Colonic mucosa (tissue), 4 donors: Measurements from ENCODE around the gene FKBP6. TPM values are rescaled to one million over a fixed set of nuclear protein-coding genes. Genes with fewer than 3 reads are reported as not detected.
"Not testable (repeated sequence)": the region's sequence is repeated elsewhere in the genome, so short reads cannot be mapped to it uniquely, and the experiment has no call there.

Experiments
- DNase-seq: peaks from one replicate; pipeline ENCODE4 v3.0.0-alpha.2; 2020
- H3K27ac ChIP-seq: fragments of 200-600 bp; one replicate; pipeline ENCODE4 v1.8.0; 2021
- H3K27me3 ChIP-seq: fragments of 200-600 bp; one replicate; pipeline ENCODE4 v1.8.0; 2021
- H3K36me3 ChIP-seq: fragments of 200-600 bp; one replicate; pipeline ENCODE4 v1.8.0; 2021
- H3K4me1 ChIP-seq: fragments of 200-600 bp; one replicate; pipeline ENCODE4 v1.8.0; 2021; ENCODE audit warnings: mild to moderate bottlenecking
- H3K4me3 ChIP-seq: fragments of 200-600 bp; one replicate; pipeline ENCODE4 v1.8.0; 2021
- H3K9ac ChIP-seq, 2 donors: one replicate each; pipeline ENCODE4 v1.7.0; 2013; ENCODE audit warnings: control low read depth in 2 of 2, low read depth in 2 of 2, low read length in 2 of 2
- H3K9me3 ChIP-seq: fragments of 200-600 bp; one replicate; pipeline ENCODE4 v1.8.0; 2021
- CTCF ChIP-seq: fragments of 200-600 bp; IDR thresholded peaks from one replicate; pipeline ENCODE4 v1.8.0; 2022; ENCODE audit warnings: antibody characterized with exemption, mild to moderate bottlenecking
- intact Hi-C: fragments of 100-400 bp; cut with DNase I; formaldehyde crosslinking; loops from one replicate; pipeline ENCODE4 v1.14.1; 2022
- total RNA-seq, 2 donors: library from RNA; stranded (reverse); fragmentation: NEBNext Ultra II Directional in 1 of 2; extraction: Animal tissue kit (Norgen Biotek cat#: 25700) in 1 of 2; gene quantifications; one replicate each; pipeline ENCODE4 v1.2.1, GENCODE V29; 2021
- donor health status: healthy.
- donor health status: DM: no; HTN: no; CAD: no.
- donor health status: DM: no; HTN: no; CAD: no.

The FKBP6 gene
- total RNA-seq, 2 donors from 2014 or later, result not detected

- no peak overlapping the region for H3K27ac ChIP-seq
- H3K36me3 ChIP-seq, result no peaks in the 10 kb centered on the region
- no peaks in the 10 kb centered on the region for H3K9me3 ChIP-seq
- no peak overlapping the region for H3K9ac ChIP-seq
- no peak overlapping the region for H3K4me3 ChIP-seq
- H3K27me3 ChIP-seq, result peaks cover 12% of the 10 kb centered on the region
- intact Hi-C loops, result no loop called here
- H3K4me1 ChIP-seq, result no peaks in the 10 kb centered on the region
- no peak for TF ChIP-seq CTCF
- DNase-seq, result no peak
These were observed 48.9 kb downstream of the FKBP6 start for GRCh38 chr7:73376671-73377412.

GRCh38 chr7:73377413-73378200 lies 49.6 kb downstream of the FKBP6 start:
- H3K36me3 ChIP-seq, DNase-seq, H3K9me3 ChIP-seq, H3K4me1 ChIP-seq, H3K27ac ChIP-seq, H3K9ac ChIP-seq, intact Hi-C loops, H3K4me3 ChIP-seq: not testable (repeated sequence)
- peaks cover 12% of the 10 kb centered on the region for H3K27me3 ChIP-seq

- Histone ChIP-seq H3K9ac (no peak overlapping the region), H3K36me3 (no peaks in the 10 kb centered on the region), H3K4me1 (no peaks in the 10 kb centered on the region), H3K27me3 (peaks cover under 1% of the 10 kb centered on the region), H3K4me3 (no peak overlapping the region), H3K9me3 (peaks cover 3% of the 10 kb centered on the region), H3K27ac (no peak overlapping the region)
- intact Hi-C loops, result no loop called here
- no peak for DNase-seq
- TF ChIP-seq CTCF, result no peak
These were observed 55.1 kb downstream of the FKBP6 start for GRCh38 chr7:73382934-73383503.

- Histone ChIP-seq H3K9ac (no peak overlapping the region), H3K4me3 (no peak overlapping the region), H3K27me3 (no peaks in the 10 kb centered on the region), H3K4me1 (no peaks in the 10 kb centered on the region), H3K9me3 (peaks cover 3% of the 10 kb centered on the region), H3K36me3 (no peaks in the 10 kb centered on the region), H3K27ac (no peak overlapping the region)
- no peak for DNase-seq
- TF ChIP-seq CTCF, result no peak
- intact Hi-C loops, result no loop called here
These were observed 59.4 kb downstream of the FKBP6 start for GRCh38 chr7:73387221-73387828.

GRCh38 chr7:73387908-73388414 lies 60.0 kb downstream of the FKBP6 start:
- Histone ChIP-seq H3K27me3 (no peaks in the 10 kb centered on the region), H3K4me3 (no peak overlapping the region), H3K9ac (no peak overlapping the region), H3K27ac (no peak overlapping the region), H3K9me3 (peaks cover 3% of the 10 kb centered on the region), H3K4me1 (no peaks in the 10 kb centered on the region), H3K36me3 (no peaks in the 10 kb centered on the region)
- intact Hi-C loops, result no loop called here
- no peak for DNase-seq
- TF ChIP-seq CTCF, result no peak
